Measurements from ENCODE around the gene SHH.

SHH gene

DNA sequence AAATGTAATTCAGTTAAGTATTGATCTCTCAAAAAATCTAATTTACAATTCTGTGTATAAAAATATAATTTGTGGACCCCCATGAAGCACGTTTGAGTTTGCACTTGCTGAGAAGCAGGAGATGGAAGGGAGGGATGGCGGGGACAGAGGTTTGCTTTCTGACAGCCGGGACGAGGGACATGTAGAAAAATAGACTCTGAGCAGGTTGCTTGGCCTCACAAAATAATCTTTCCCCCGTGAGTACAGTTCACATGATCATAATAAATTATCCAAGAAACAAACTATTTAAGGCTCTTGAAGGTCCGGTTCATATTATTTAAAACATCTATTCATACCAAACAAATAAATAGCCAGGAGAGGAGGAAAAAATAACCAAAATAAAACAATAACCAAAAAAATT is 10.0 kb downstream of the SHH start:
- Histone ChIP-seq H3K27ac (ENCODE audit: low read length) (no peak overlapping the region), H3K9ac (ENCODE audit: low read depth, low read length) (no peak overlapping the region), H3K9me3 (ENCODE audit: insufficient read depth, low read depth, low read length) (no peaks in the 10 kb centered on the region), H3K4me1 (ENCODE audit: insufficient read depth, low read length) (peaks cover 5% of the 10 kb centered on the region; the same call in 1 of the 2 replicates), H3K36me3 (ENCODE audit: insufficient read depth, low read depth, low read length) (no peaks in the 10 kb centered on the region), H3K27me3 (ENCODE audit: insufficient read depth, low read length) (peaks cover 100% of the 10 kb centered on the region), H3K4me3 (ENCODE audit: low read length) (no peak overlapping the region)

DNA sequence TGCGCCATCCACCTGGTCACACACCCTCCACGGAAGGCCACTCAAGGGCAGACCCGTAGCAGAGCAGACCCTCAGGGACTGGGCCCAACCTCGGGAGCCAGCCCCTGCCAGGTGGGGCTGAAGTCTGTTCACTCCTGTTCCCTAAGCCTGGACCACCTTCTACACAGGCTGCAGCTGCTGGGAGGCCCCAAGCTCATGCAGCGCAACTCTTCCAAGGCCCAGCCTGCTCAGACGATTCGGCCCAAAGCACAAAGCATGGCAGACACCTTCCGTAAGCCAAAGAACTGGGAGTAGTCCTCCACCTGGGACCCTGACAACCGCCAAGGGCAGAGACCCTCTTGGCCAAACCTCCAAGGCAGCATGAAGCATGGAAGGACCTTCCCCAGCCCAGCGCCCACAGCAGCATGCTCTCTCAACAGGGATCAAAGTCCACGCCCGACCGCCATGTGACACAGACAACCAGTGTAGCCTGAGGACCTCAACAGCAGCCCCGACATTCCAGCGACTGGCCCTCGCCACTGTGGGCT is 11.5 kb downstream of the SHH start:
- Histone ChIP-seq H3K27ac (ENCODE audit: low read length) (no peak overlapping the region), H3K36me3 (ENCODE audit: insufficient read depth, low read depth, low read length) (no peaks in the 10 kb centered on the region), H3K9ac (ENCODE audit: low read depth, low read length) (no peak overlapping the region), H3K4me1 (ENCODE audit: insufficient read depth, low read length) (no peaks in the 10 kb centered on the region), H3K4me3 (ENCODE audit: low read length) (no peak overlapping the region), H3K9me3 (ENCODE audit: insufficient read depth, low read depth, low read length) (no peaks in the 10 kb centered on the region), H3K27me3 (ENCODE audit: insufficient read depth, low read length) (peaks cover 97% of the 10 kb centered on the region)

DNA sequence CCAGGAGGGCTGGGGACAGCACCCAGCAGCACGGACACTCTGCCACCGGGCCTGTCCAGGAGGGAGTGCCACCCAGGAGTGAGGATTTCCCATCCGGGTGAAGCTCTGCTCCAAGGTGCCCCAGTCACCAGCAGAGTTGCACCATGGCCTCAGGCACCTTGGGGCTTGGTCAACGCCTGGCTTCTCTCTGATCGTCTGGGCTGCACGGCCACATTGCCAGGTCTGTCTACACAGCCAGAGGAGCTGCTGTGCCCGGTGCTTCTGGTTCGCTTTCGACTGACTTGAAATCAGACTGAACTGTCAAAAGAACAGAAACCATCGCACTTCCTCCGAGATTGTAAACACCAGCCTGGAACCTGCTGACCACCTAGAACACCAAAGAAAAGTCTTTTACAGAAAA is 12.0 kb downstream of the SHH start:
- H3K27ac ChIP-seq (ENCODE audit: low read length): no peak overlapping the region

DNA sequence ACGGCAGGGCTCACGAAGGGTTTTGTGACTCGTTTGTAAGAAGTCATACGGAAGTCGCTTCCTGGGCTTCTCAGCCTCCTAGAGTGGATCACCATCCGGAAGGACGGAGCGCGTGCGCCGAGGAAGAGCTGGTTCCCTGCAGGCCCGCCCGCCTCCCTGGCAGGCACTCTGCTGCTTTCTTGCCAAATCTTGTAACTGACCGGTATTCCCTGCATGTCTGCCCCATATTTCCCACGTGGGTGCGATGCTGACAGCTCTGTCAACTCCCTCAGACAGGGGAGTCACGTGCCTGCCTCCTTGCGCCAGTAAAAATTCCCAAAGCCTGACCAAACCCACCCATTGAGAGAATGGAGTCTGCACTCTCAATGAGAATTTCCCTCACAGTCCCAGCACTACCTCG is 12.7 kb downstream of the SHH start:
- Histone ChIP-seq H3K4me1 (ENCODE audit: insufficient read depth, low read length) (no peaks in the 10 kb centered on the region), H3K4me3 (ENCODE audit: low read length) (no peak overlapping the region), H3K9ac (ENCODE audit: low read depth, low read length) (no peak overlapping the region), H3K27me3 (ENCODE audit: insufficient read depth, low read length) (peaks cover 91% of the 10 kb centered on the region), H3K36me3 (ENCODE audit: insufficient read depth, low read depth, low read length) (no peaks in the 10 kb centered on the region), H3K9me3 (ENCODE audit: insufficient read depth, low read depth, low read length) (no peaks in the 10 kb centered on the region), H3K27ac (ENCODE audit: low read length) (no peak overlapping the region)

More for the DNA sequence above, 12.0 kb downstream of the SHH start:
- Histone ChIP-seq H3K9ac (ENCODE audit: low read depth, low read length) (no peak overlapping the region), H3K36me3 (ENCODE audit: insufficient read depth, low read depth, low read length) (no peaks in the 10 kb centered on the region), H3K9me3 (ENCODE audit: insufficient read depth, low read depth, low read length) (no peaks in the 10 kb centered on the region), H3K4me3 (ENCODE audit: low read length) (no peak overlapping the region), H3K27me3 (ENCODE audit: insufficient read depth, low read length) (peaks cover 97% of the 10 kb centered on the region), H3K4me1 (ENCODE audit: insufficient read depth, low read length) (no peaks in the 10 kb centered on the region)

DNA sequence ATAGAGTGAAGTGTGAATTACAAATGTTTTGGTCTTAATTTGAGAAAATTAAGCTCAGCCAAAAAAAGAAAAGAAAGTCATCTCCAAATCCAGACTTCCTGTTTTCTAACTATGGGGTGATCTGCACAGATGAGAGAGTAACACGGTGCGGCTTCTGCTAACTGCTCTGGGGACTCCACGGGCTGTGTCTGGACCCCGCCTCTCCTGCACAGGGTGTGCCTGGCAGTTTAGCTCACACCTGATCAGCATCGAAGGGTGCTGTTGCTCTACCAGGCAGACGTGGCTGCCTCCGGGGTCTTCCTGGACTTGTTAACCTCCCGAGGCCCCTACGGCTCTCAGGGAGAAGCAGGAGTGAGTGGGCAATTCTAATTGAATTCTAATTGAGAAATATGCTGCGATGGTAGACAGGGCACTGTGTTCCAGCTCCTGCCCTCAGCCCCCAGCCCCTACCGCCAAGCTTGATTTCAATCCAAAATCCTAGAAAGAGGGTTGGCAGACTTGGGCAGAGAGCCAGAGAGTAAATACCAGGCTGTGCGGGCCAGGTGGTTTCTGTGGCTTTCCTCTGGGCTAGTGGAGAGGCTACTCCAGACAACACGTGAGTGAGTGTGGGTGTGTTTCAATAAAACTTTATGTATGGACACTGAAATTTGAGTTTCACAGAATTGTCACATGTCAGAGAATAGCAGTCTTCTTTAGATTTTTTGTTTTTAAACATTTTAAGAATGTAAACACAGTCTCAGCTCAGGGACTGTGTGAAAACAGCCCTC is 13.4 kb downstream of the SHH start:
- Histone ChIP-seq H3K4me3 (ENCODE audit: low read length) (no peak overlapping the region), H3K4me1 (ENCODE audit: insufficient read depth, low read length) (no peaks in the 10 kb centered on the region), H3K27me3 (ENCODE audit: insufficient read depth, low read length) (peaks cover 85% of the 10 kb centered on the region), H3K27ac (ENCODE audit: low read length) (no peak overlapping the region), H3K9ac (ENCODE audit: low read depth, low read length) (no peak overlapping the region), H3K9me3 (ENCODE audit: insufficient read depth, low read depth, low read length) (no peaks in the 10 kb centered on the region), H3K36me3 (ENCODE audit: insufficient read depth, low read depth, low read length) (no peaks in the 10 kb centered on the region)

DNA sequence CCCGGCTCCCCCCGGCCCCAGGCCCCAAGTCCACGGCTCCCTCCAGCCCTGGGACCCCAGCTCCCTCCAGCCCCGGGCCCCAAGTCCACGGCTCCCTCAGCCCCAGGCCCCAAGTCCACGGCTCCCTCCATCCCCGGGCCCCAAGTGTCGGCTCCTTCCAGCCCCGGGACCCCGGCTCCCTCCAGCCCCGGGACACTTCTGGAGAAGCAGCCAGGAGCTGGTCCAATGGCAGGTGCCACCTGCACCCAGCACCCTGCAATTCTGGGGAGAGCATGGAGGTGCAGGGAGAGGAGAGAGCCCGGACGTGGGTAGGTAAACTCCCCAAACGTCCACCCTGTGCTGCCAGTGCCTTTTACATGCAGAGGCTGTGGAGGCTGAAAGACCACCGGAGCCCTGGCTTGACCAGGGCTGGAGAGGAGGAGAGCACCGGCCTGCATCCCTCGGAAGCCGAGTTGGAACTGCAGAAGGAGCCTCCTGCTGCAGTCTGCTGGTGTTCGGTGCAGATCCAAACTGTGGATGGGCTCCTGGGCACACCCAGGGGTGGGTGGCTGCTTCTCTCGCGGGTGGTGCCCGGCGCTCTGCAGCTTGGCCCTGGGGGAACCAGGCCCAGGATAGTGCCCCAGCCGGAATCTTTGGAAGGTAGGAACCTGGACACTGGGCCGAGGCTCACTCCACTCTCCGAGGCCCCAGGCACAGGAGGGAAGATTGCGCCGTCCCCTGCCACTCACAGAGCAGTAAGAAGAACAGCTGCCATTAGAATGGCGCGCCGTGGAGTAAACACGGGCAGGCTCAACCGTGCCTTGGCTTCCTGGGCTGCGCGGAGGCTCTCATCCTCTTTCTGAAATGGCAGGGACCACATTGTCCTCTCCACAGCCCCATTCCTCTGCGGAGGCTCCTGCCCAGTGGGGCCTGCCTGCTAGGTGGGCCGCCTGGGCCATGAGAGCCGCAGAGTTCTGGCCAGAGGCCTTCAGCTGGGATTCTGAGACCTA is 14.7 kb downstream of the SHH start:
- Histone ChIP-seq H3K27me3 (ENCODE audit: insufficient read depth, low read length) (peaks cover 72% of the 10 kb centered on the region), H3K4me1 (ENCODE audit: insufficient read depth, low read length) (no peaks in the 10 kb centered on the region), H3K36me3 (ENCODE audit: insufficient read depth, low read depth, low read length) (no peaks in the 10 kb centered on the region), H3K4me3 (ENCODE audit: low read length) (no peak overlapping the region), H3K9ac (ENCODE audit: low read depth, low read length) (no peak overlapping the region), H3K9me3 (ENCODE audit: insufficient read depth, low read depth, low read length) (no peaks in the 10 kb centered on the region), H3K27ac (ENCODE audit: low read length) (no peak overlapping the region)

DNA sequence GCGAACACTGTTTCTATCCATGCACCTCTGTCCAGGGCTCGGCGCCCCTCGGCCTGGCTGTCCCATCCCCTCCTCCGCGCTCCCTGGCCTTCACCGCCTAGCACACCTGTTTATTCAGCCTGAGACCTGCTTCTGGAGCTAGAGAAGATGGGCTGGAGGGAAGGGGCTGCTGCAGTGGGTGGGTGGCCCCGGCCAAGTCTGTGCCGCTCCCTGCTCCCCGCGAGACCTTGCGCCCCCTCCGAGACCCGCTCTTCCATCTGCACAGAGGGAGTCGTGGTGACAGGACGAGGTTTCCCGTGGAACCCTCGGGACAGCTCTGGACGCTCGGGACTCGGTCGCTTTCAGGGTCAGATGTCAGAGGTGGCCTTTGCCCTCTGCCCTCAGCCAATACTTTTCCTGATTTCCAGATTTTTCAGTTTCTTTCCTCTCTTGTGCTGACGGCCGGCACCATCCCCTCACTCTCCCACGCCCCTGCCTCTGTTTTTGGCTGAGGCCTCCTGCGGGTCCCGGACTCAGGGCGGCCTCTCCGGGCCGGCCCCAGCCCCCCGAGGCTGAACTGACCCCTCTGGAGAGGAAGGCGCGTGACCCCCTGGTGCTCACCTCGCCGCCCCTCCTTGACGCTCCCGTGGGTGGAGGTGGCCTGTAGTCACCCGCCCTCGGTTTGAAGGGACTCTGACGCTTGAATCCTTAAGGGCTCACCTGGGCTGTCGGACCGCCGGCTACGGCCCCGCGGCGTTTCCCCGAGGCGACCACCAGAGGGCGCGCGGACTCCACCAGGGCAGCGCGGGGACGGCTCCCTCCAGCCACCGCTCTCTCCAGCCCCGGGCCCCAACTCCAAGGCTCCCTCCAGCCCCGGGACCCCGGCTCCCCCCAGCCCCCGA is 15.6 kb downstream of the SHH start:
- Histone ChIP-seq H3K27me3 (ENCODE audit: insufficient read depth, low read length) (peaks cover 64% of the 10 kb centered on the region), H3K36me3 (ENCODE audit: insufficient read depth, low read depth, low read length) (no peaks in the 10 kb centered on the region), H3K9ac (ENCODE audit: low read depth, low read length) (no peak overlapping the region), H3K27ac (ENCODE audit: low read length) (no peak overlapping the region), H3K4me3 (ENCODE audit: low read length) (peak overlapping the region; percentile 46; the same call in 1 of the 2 replicates), H3K9me3 (ENCODE audit: insufficient read depth, low read depth, low read length) (no peaks in the 10 kb centered on the region), H3K4me1 (ENCODE audit: insufficient read depth, low read length) (no peaks in the 10 kb centered on the region)

DNA sequence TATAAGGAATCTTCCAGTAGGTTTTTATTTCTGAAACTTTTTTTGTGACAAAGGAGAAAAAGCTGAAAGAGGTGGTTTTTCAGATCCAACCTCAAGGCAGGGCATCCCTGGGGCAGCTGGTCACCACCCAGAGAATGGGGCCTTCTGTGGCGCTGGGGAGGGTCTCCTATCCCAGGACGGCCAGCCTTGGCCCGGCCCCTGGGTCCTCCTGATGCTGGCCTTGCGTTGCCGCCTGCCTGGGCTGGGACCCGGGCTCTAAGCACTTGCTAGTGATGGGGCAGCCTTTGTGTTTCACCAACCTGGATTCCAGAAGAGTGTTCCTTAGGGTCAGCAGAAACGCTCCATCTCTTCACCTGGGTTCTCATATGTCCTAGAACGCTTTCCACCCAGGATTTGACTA is 16.3 kb downstream of the SHH start:
- H3K36me3 ChIP-seq (ENCODE audit: insufficient read depth, low read depth, low read length): no peaks in the 10 kb centered on the region
- no peaks in the 10 kb centered on the region for H3K4me1 ChIP-seq (ENCODE audit: insufficient read depth, low read length)
- H3K9ac ChIP-seq (ENCODE audit: low read depth, low read length): no peak overlapping the region
- no peak overlapping the region for H3K4me3 ChIP-seq (ENCODE audit: low read length)
- no peak overlapping the region for H3K27ac ChIP-seq (ENCODE audit: low read length)
- H3K27me3 ChIP-seq (ENCODE audit: insufficient read depth, low read length): peaks cover 64% of the 10 kb centered on the region
- no peaks in the 10 kb centered on the region for H3K9me3 ChIP-seq (ENCODE audit: insufficient read depth, low read depth, low read length)

DNA sequence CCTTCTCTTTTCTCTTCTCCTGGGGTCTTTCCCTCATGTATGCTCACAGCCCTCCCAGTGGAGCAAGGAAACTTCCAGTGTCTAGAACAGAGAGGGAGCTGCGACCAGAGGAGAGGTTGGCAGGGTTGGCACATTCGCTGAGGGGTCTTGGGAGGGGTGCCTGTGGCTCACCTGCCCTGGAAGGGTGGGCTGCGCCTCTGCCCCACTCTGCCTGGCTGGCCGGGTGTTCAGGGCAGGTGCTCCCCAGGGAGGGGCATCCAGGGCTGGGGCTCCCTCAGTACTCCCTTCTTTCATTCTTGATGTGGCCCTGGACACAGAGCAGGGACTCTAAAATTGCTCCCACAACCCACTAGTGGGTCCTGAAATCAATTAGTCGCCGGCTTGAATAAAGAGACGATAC is 16.9 kb downstream of the SHH start:
- H3K9me3 ChIP-seq (ENCODE audit: insufficient read depth, low read depth, low read length): no peaks in the 10 kb centered on the region
- no peak overlapping the region for H3K9ac ChIP-seq (ENCODE audit: low read depth, low read length)
- H3K36me3 ChIP-seq (ENCODE audit: insufficient read depth, low read depth, low read length): no peaks in the 10 kb centered on the region
- peaks cover 60% of the 10 kb centered on the region for H3K27me3 ChIP-seq (ENCODE audit: insufficient read depth, low read length)
- H3K4me3 ChIP-seq (ENCODE audit: low read length): no peak overlapping the region
- H3K4me1 ChIP-seq (ENCODE audit: insufficient read depth, low read length): no peaks in the 10 kb centered on the region
- no peak overlapping the region for H3K27ac ChIP-seq (ENCODE audit: low read length)

DNA sequence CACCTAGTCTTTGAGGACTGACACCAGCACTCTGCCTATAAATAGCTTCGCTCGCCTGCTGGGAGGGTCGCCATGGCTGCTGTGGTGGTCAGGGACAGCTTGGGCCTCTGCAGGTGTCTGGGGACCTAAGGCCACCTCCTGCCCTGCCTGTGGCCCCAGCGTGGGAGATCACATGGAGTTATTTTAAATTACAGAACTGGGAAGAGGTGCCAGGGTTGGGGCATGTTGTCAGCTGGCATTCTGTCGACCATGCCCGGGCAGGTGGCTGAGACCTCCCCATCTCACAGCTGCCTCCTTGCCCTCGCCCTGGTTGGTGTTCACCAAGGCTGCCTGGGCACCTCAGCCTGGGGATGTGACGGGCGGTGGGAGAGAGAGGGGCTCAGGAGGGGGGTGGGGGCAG is 18.1 kb downstream of the SHH start:
- H3K4me1 ChIP-seq (ENCODE audit: insufficient read depth, low read length): no peaks in the 10 kb centered on the region
- no peak overlapping the region for H3K9ac ChIP-seq (ENCODE audit: low read depth, low read length)
- H3K27ac ChIP-seq (ENCODE audit: low read length): no peak overlapping the region

DNA sequence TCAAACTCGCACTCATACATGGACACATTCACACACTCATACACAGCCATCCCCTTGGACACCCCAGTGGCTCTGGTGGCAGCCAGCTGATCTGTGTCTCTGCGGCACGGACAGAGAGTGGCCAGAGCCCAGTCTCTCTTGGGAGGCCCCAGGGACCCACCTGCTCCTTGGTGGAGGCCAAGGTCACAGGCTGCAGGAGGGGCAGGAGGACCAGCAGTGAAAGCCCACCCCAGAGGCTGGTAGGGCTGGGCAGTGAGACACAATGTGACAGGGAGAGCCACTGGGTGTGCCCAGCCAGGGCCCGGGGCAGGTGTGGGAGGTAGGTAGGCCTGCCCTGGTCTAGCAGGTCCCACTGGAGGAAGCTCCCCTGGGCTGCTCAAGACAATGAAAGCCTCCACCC is 18.5 kb downstream of the SHH start:
- Histone ChIP-seq H3K27me3 (ENCODE audit: insufficient read depth, low read length) (peaks cover 43% of the 10 kb centered on the region), H3K36me3 (ENCODE audit: insufficient read depth, low read depth, low read length) (no peaks in the 10 kb centered on the region), H3K9me3 (ENCODE audit: insufficient read depth, low read depth, low read length) (no peaks in the 10 kb centered on the region), H3K9ac (ENCODE audit: low read depth, low read length) (no peak overlapping the region), H3K4me1 (ENCODE audit: insufficient read depth, low read length) (no peaks in the 10 kb centered on the region), H3K4me3 (ENCODE audit: low read length) (no peak overlapping the region), H3K27ac (ENCODE audit: low read length) (no peak overlapping the region)

More for the DNA sequence above, 18.1 kb downstream of the SHH start:
- Histone ChIP-seq H3K9me3 (ENCODE audit: insufficient read depth, low read depth, low read length) (no peaks in the 10 kb centered on the region), H3K4me3 (ENCODE audit: low read length) (no peak overlapping the region), H3K36me3 (ENCODE audit: insufficient read depth, low read depth, low read length) (no peaks in the 10 kb centered on the region), H3K27me3 (ENCODE audit: insufficient read depth, low read length) (peaks cover 48% of the 10 kb centered on the region)

Data from iPS-20b (cell line).